ENCODE data around the gene MAN1A1.
"Not testable (repeated sequence)": the region's sequence is repeated elsewhere in the genome, so short reads cannot be mapped to it uniquely, and the experiment has no call there.

Gene MAN1A1

DNA sequence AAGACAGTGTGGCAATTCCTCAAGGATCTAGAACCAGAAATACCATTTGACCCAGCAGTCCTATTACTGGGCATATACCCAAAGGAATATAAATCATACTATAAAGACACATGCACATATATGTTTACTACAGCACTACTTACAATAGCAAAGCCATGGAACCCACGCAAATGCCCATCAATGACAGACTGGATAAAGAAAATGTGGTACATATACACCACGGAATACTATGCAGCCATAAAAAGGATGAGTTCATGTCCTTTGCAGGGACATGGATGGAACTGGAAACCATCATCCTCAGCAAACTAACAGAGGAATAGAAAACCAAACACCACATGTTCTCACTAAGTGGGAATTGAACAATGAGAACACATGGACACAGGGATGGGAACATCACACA is 180.2 kb downstream of the MAN1A1 start:
- not testable (repeated sequence) for H2BK15ac ChIP-seq (ENCODE audit: low read length); H3K4ac ChIP-seq (ENCODE audit: low read length); H3K14ac ChIP-seq (ENCODE audit: low read length); H2AFZ ChIP-seq (ENCODE audit: low read length); H2BK12ac ChIP-seq (ENCODE audit: low read length); H3K36me3 ChIP-seq (replicated peaks in 1 of 2; ENCODE audit: control insufficient read depth in 2 of 2, insufficient read depth in 2 of 2, low read length in 2 of 2); H3K9me3 ChIP-seq (replicated peaks in 1 of 2; ENCODE audit: control insufficient read depth in 2 of 2, insufficient read depth in 1 of 2, low read depth in 1 of 2, low read length in 2 of 2); H3K27ac ChIP-seq (replicated peaks; ENCODE audit: low read length); H3K23ac ChIP-seq (ENCODE audit: low read depth, low read length, poor library complexity); H2AK5ac ChIP-seq (ENCODE audit: low read depth, low read length); H3K4me2 ChIP-seq (ENCODE audit: insufficient read depth, low read length, poor library complexity, severe bottlenecking); H3K9ac ChIP-seq (ENCODE audit: low read depth, low read length, poor library complexity); H2BK5ac ChIP-seq (ENCODE audit: low read length); DNase-seq (ENCODE audit: low spot score); H3K27me3 ChIP-seq (ENCODE audit: control insufficient read depth in 3 of 3, insufficient read depth in 3 of 3, low read depth in 1 of 3, low read length in 3 of 3); H3K18ac ChIP-seq (ENCODE audit: low read length); H3K4me3 ChIP-seq (ENCODE audit: low read length in 2 of 2); H3K79me1 ChIP-seq (ENCODE audit: low read depth, low read length); H3K4me1 ChIP-seq (ENCODE audit: control insufficient read depth in 2 of 2, insufficient read depth in 1 of 2, low read depth in 1 of 2, low read length in 2 of 2); H2BK120ac ChIP-seq (ENCODE audit: low read depth, low read length); H4K8ac ChIP-seq (ENCODE audit: low read depth, low read length); H4K91ac ChIP-seq (ENCODE audit: low read depth, low read length, poor library complexity)
- no CpG with 5 or more reads among the region's 2 CpGs for WGBS, 2 donors (ENCODE audit: extremely low coverage in 2 of 2, insufficient read length in 2 of 2, insufficient replicate concordance in 1 of 2)

DNA sequence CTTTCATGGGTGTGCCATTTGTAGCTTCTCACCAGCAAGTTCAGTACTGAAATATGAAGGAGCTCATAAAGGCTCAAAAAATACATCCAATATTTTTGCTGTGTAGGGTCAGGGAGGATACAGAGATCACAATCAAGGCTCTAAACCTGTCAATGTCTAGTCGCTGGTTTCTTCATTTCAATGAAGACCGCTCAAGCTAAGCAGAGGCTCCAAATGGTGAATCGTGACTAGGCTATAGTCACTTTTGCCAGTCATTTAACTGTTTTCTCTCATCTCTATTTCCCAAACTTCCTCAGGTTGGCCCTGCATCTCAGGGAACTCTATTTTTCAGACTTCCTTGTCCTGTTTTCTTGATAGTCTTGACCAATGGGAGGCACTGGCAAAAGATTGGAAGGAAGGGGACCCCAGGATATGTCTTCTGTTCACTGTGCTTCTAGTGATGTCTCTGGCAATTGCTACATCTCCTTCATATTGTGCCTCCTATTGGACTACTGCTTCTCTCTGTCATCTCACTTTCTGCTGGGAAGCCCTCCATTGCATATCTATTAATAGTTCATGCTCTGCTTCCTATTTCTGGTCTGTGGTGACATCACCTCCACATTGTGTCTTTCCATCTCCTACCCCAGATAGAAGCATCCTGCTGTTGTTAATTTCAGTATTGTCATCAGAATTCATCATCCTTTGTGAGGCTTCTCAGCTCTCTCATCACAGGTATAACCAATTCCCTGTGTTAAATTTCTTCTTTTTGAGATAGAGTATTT is 183.4 kb downstream of the MAN1A1 start:
- DNase-seq (ENCODE audit: low spot score), result no peak
- no CpG with 5 or more reads among the region's 3 CpGs for WGBS, 2 donors (ENCODE audit: extremely low coverage in 2 of 2, insufficient read length in 2 of 2, insufficient replicate concordance in 1 of 2)
- Histone ChIP-seq H2BK120ac (ENCODE audit: low read depth, low read length) (no peak overlapping the region), H3K23ac (ENCODE audit: low read depth, low read length, poor library complexity) (no peak overlapping the region), H3K18ac (ENCODE audit: low read length) (no peak overlapping the region), H3K9me3 (replicated peaks in 1 of 2; ENCODE audit: control insufficient read depth in 2 of 2, insufficient read depth in 1 of 2, low read depth in 1 of 2, low read length in 2 of 2) (no peaks in the 10 kb centered on the region), H4K8ac (ENCODE audit: low read depth, low read length) (no peak overlapping the region), H2BK15ac (ENCODE audit: low read length) (no peak overlapping the region), H2AFZ (ENCODE audit: low read length) (no peak overlapping the region), H3K14ac (ENCODE audit: low read length) (no peak overlapping the region), H3K4me1 (ENCODE audit: control insufficient read depth in 2 of 2, insufficient read depth in 1 of 2, low read depth in 1 of 2, low read length in 2 of 2) (no peaks in the 10 kb centered on the region), H3K36me3 (replicated peaks in 1 of 2; ENCODE audit: control insufficient read depth in 2 of 2, insufficient read depth in 2 of 2, low read length in 2 of 2) (no peaks in the 10 kb centered on the region), H2BK5ac (ENCODE audit: low read length) (no peak overlapping the region), H3K4me2 (ENCODE audit: insufficient read depth, low read length, poor library complexity, severe bottlenecking) (no peak overlapping the region), H3K27me3 (ENCODE audit: control insufficient read depth in 3 of 3, insufficient read depth in 3 of 3, low read depth in 1 of 3, low read length in 3 of 3) (no peaks in the 10 kb centered on the region), H3K9ac (ENCODE audit: low read depth, low read length, poor library complexity) (no peak overlapping the region), H4K91ac (ENCODE audit: low read depth, low read length, poor library complexity) (no peak overlapping the region), H3K79me1 (ENCODE audit: low read depth, low read length) (no peaks in the 10 kb centered on the region), H2AK5ac (ENCODE audit: low read depth, low read length) (no peak overlapping the region), H3K4me3 (ENCODE audit: low read length in 2 of 2) (no peak overlapping the region), H3K4ac (ENCODE audit: low read length) (no peak overlapping the region), H3K27ac (replicated peaks; ENCODE audit: low read length) (no peak overlapping the region), H2BK12ac (ENCODE audit: low read length) (no peak overlapping the region)

DNA sequence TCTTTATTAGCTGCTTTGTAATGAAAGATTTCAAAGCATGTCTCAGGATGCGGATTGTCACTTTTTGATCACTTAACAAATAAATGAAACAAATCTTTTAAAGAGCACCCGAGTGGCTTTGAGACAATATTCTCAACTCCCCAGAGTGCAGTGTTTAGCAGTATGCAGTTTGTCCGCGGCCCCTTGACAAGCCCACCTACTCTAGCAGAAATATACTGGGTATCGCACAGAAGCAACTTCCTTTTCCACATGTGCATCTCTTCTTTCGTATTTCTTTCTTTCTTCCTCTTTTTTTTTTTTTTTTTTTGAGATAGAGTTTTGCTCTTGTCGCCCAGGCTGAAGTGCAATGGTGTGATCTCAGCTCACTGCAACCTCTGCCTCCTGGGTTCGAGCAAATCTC is 186.6 kb downstream of the MAN1A1 start:
- Histone ChIP-seq H3K23ac (ENCODE audit: low read depth, low read length, poor library complexity) (no peak overlapping the region), H3K4me2 (ENCODE audit: insufficient read depth, low read length, poor library complexity, severe bottlenecking) (no peak overlapping the region), H2BK120ac (ENCODE audit: low read depth, low read length) (no peak overlapping the region), H3K4me1 (ENCODE audit: control insufficient read depth in 2 of 2, insufficient read depth in 1 of 2, low read depth in 1 of 2, low read length in 2 of 2) (no peaks in the 10 kb centered on the region), H3K14ac (ENCODE audit: low read length) (no peak overlapping the region), H3K18ac (ENCODE audit: low read length) (no peak overlapping the region), H2BK15ac (ENCODE audit: low read length) (no peak overlapping the region), H3K27ac (replicated peaks; ENCODE audit: low read length) (no peak overlapping the region), H3K9ac (ENCODE audit: low read depth, low read length, poor library complexity) (no peak overlapping the region), H2BK12ac (ENCODE audit: low read length) (no peak overlapping the region), H3K9me3 (replicated peaks in 1 of 2; ENCODE audit: control insufficient read depth in 2 of 2, insufficient read depth in 1 of 2, low read depth in 1 of 2, low read length in 2 of 2) (no peaks in the 10 kb centered on the region), H3K27me3 (ENCODE audit: control insufficient read depth in 3 of 3, insufficient read depth in 3 of 3, low read depth in 1 of 3, low read length in 3 of 3) (no peaks in the 10 kb centered on the region), H3K36me3 (replicated peaks in 1 of 2; ENCODE audit: control insufficient read depth in 2 of 2, insufficient read depth in 2 of 2, low read length in 2 of 2) (no peaks in the 10 kb centered on the region), H3K4ac (ENCODE audit: low read length) (no peak overlapping the region), H2BK5ac (ENCODE audit: low read length) (no peak overlapping the region), H3K79me1 (ENCODE audit: low read depth, low read length) (no peaks in the 10 kb centered on the region), H2AFZ (ENCODE audit: low read length) (no peak overlapping the region), H4K8ac (ENCODE audit: low read depth, low read length) (no peak overlapping the region), H3K4me3 (ENCODE audit: low read length in 2 of 2) (no peak overlapping the region), H2AK5ac (ENCODE audit: low read depth, low read length) (no peak overlapping the region), H4K91ac (ENCODE audit: low read depth, low read length, poor library complexity) (no peak overlapping the region)
- whole genome bisulfite sequencing, 2 donors (ENCODE audit: extremely low coverage in 2 of 2, insufficient read length in 2 of 2, insufficient replicate concordance in 1 of 2), result no CpG with 5 or more reads among the region's 8 CpGs
- DNase-seq (ENCODE audit: low spot score), result no peak

DNA sequence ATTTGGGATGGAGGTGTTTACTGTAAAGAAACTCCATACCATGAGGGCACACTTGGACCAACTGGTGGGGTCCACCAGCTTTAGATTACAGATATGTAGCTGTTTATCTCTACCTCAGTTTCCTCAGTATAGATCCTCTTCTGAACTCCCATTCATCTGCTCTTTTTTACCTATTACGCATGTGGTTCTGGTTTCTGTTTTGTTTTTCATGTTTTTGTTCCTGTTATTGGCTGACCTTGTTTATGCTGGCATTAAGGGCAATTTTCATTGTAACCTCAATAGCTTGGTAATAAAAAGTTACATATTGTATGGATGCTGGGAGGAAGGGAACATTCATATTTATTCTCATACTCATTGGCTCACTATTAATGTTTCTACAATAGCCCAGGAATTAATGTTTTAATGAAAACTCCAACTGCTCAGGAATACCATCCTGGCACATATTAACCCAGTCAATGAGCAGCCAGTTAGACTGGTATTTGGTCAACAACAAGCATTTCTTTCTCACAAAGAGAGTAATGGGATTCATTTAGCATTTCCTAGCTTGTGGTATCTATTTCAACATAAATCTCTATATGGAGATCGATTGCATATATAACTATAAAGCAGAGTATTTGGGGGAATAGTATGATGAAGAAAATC is 187.3 kb downstream of the MAN1A1 start:
- Histone ChIP-seq H3K4me2 (ENCODE audit: insufficient read depth, low read length, poor library complexity, severe bottlenecking) (no peak overlapping the region), H3K27me3 (ENCODE audit: control insufficient read depth in 3 of 3, insufficient read depth in 3 of 3, low read depth in 1 of 3, low read length in 3 of 3) (no peaks in the 10 kb centered on the region), H3K4me3 (ENCODE audit: low read length in 2 of 2) (no peak overlapping the region), H4K8ac (ENCODE audit: low read depth, low read length) (no peak overlapping the region), H2BK120ac (ENCODE audit: low read depth, low read length) (no peak overlapping the region), H3K4ac (ENCODE audit: low read length) (no peak overlapping the region), H2BK5ac (ENCODE audit: low read length) (no peak overlapping the region), H3K18ac (ENCODE audit: low read length) (no peak overlapping the region), H3K23ac (ENCODE audit: low read depth, low read length, poor library complexity) (no peak overlapping the region), H4K91ac (ENCODE audit: low read depth, low read length, poor library complexity) (no peak overlapping the region), H3K27ac (replicated peaks; ENCODE audit: low read length) (no peak overlapping the region), H2AK5ac (ENCODE audit: low read depth, low read length) (no peak overlapping the region), H3K9me3 (replicated peaks in 1 of 2; ENCODE audit: control insufficient read depth in 2 of 2, insufficient read depth in 1 of 2, low read depth in 1 of 2, low read length in 2 of 2) (no peaks in the 10 kb centered on the region), H3K4me1 (ENCODE audit: control insufficient read depth in 2 of 2, insufficient read depth in 1 of 2, low read depth in 1 of 2, low read length in 2 of 2) (no peaks in the 10 kb centered on the region), H3K9ac (ENCODE audit: low read depth, low read length, poor library complexity) (no peak overlapping the region), H2BK12ac (ENCODE audit: low read length) (no peak overlapping the region), H3K79me1 (ENCODE audit: low read depth, low read length) (no peaks in the 10 kb centered on the region), H3K14ac (ENCODE audit: low read length) (no peak overlapping the region), H2BK15ac (ENCODE audit: low read length) (no peak overlapping the region), H3K36me3 (replicated peaks in 1 of 2; ENCODE audit: control insufficient read depth in 2 of 2, insufficient read depth in 2 of 2, low read length in 2 of 2) (no peaks in the 10 kb centered on the region), H2AFZ (ENCODE audit: low read length) (no peak overlapping the region)
- no CpG with 5 or more reads among the region's 2 CpGs for WGBS, 2 donors (ENCODE audit: extremely low coverage in 2 of 2, insufficient read length in 2 of 2, insufficient replicate concordance in 1 of 2)
- DNase-seq (ENCODE audit: low spot score), result no peak
